ENCODE measurements around the gene AGAP3. TPM values are rescaled to one million over a fixed set of nuclear protein-coding genes. Genes with fewer than 3 reads are reported as not detected.

Gene AGAP3
- total and polyA plus RNA-seq, 9 donors: 22.3 to 125 (median 79.9) TPM

DNA sequence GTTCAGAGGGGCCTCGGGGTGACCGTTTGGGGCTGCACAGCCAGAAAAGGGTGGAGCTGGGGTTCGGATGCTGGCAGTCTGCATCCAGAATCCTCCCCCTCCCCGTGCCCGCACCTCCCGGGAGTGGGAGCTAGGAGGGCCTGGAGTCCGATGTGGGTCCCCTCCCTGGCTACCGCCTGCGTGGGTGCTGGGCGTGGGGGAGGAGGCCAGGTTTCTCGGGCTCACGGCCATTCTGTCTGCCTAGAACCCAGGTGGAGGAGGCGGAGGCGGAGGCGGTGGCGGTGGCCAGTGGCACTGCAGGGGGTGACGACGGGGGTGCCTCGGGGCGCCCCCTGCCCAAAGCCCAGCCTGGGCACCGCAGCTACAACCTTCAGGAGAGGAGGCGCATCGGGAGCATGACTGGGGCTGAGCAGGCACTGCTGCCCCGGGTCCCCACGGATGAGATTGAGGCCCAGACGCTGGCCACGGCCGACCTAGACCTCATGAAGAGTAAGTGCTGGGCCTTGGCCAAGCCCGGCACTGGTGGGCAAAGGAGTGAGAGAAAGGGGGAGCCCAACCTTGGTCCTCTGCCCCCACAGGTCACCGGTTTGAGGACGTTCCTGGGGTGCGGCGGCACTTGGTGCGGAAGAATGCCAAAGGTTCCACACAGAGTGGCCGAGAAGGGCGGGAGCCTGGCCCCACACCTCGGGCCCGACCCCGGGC, 19.9 kb upstream of the AGAP3 start:
- no peak for DNase-seq
- H3K9me3 ChIP-seq: no peaks in the 10 kb centered on the region
- no peak for TF ChIP-seq EP300 (IDR thresholded peaks at IDR 0.05)
- TF ChIP-seq CTCF (IDR thresholded peaks at IDR 0.05): no peak
- TF ChIP-seq POLR2A (IDR thresholded peaks at IDR 0.05): no peak
- no peaks in the 10 kb centered on the region for H3K27me3 ChIP-seq
- no peak overlapping the region for H3K4me3 ChIP-seq
- intact Hi-C loops (cut with DNase I): no loop called here
- 82 to 89% (median 85%) methylated on average over 39 of the region's 39 CpGs for WGBS, 3 donors
- H3K27ac ChIP-seq: no peak overlapping the region
- H3K4me1 ChIP-seq (ENCODE audit: insufficient read depth): peaks cover 12% of the 10 kb centered on the region
- no peaks in the 10 kb centered on the region for H3K36me3 ChIP-seq

DNA sequence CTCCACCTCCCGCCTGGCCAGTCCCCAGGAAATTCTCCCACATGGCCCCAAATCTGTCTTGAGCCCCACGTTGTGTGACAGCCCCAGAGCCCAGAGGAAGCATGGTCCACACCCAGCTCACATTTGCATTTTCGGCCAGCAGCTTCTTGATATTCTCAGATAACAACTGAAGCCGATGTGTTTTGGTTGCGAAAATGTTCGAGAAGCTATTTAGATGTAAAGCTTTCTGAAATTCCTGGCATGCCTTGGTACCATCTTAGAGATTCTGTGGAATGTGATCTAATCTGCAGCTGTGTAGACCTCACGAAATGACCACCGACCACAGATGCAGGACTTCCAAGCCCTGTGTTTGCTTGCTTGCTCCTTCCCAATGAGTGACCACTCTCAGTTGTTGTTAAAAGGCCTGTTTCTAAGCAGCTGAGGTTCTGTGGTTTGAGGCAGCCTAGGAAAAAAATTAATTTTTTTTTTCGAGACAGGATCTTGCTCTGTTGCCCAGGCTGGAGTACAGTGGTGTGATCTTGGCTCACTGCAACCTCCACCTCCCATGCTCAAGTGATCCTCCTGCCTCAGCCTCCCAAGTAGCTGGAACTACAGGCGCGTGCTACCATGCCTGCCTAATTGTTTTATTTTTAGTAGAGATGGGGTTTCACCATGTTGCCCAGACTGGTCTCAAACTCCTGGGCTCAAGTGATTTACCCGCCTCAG, 18.1 kb upstream of the AGAP3 start:
- Histone ChIP-seq H3K27ac (no peak overlapping the region), H3K27me3 (no peaks in the 10 kb centered on the region), H3K4me3 (no peak overlapping the region), H3K36me3 (no peaks in the 10 kb centered on the region), H3K4me1 (ENCODE audit: insufficient read depth) (peaks cover 1% of the 10 kb centered on the region), H3K9me3 (no peaks in the 10 kb centered on the region)
- no peak for DNase-seq
- intact Hi-C loops (cut with DNase I): no loop called here
- 71 to 77% (median 76%) methylated on average over 12 of the region's 12 CpGs for WGBS, 3 donors
- TF ChIP-seq POLR2A (IDR thresholded peaks at IDR 0.05) (no peak), CTCF (IDR thresholded peaks at IDR 0.05) (no peak), EP300 (IDR thresholded peaks at IDR 0.05) (no peak)

GRCh38 chr7:151069841-151070573, 16.3 kb upstream of the AGAP3 start:
- Histone ChIP-seq H3K9me3 (no peaks in the 10 kb centered on the region), H3K27ac (no peak overlapping the region), H3K4me1 (ENCODE audit: insufficient read depth) (no peaks in the 10 kb centered on the region), H3K36me3 (no peaks in the 10 kb centered on the region), H3K4me3 (no peak overlapping the region), H3K27me3 (no peaks in the 10 kb centered on the region)
- TF ChIP-seq EP300 (IDR thresholded peaks at IDR 0.05) (no peak), POLR2A (IDR thresholded peaks at IDR 0.05) (no peak), CTCF (IDR thresholded peaks at IDR 0.05) (no peak)
- 78 to 81% (median 80%) methylated on average over 15 to 17 of the region's 17 CpGs for WGBS, 3 donors
- no peak for DNase-seq
- intact Hi-C loops (cut with DNase I): no loop called here

DNA sequence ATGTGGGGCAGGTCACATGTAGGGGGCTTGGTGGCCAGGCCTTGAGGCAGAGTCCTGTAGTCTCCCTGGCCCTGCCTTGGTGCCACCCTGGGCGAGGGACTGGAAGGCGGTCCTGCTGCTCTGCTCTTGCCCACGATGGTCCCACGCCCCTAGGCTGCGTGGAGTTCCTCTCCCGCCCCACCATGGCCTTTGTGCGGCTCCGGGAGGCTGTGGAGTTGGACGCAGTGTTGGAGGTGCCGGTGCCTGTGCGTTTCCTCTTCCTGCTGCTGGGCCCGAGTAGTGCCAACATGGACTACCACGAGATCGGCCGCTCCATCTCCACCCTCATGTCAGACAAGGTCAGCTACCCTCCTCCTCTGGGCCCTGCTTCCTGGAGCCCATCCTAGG, 15.7 kb upstream of the AGAP3 start:
- WGBS, 3 donors: 88 to 89% (median 88%) methylated on average over 12 to 15 of the region's 15 CpGs
- no peaks in the 10 kb centered on the region for H3K9me3 ChIP-seq
- no peaks in the 10 kb centered on the region for H3K36me3 ChIP-seq
- H3K4me1 ChIP-seq (ENCODE audit: insufficient read depth): no peaks in the 10 kb centered on the region
- intact Hi-C loops (cut with DNase I): no loop called here
- no peak for DNase-seq
- no peak overlapping the region for H3K27ac ChIP-seq
- no peak overlapping the region for H3K4me3 ChIP-seq
- no peaks in the 10 kb centered on the region for H3K27me3 ChIP-seq
- TF ChIP-seq POLR2A (IDR thresholded peaks at IDR 0.05) (no peak), CTCF (IDR thresholded peaks at IDR 0.05) (no peak), EP300 (IDR thresholded peaks at IDR 0.05) (no peak)

Data from ovary (tissue), 9 donors.